PC-3 (cell line): ENCODE results near the gene PIGL. TPM values are rescaled to one million over a fixed set of nuclear protein-coding genes. Genes with fewer than 3 reads are reported as not detected.

Experiments
- ATAC-seq: fragments of 200-7000 bp; cut with Tn5 transposase; 2 replicates; pipeline ENCODE4 v1.9.1; 2020; ENCODE audit warnings: mild to moderate bottlenecking, moderate library complexity
- BruUV-seq: library from RNA; stranded (reverse); fragments of 400-500 nt; replicated peaks from 2 replicates; lab custom pipeline; 2021; lab: Mats Ljungman, UMichigan
- CTCF ChIA-PET: fragments of 300-600 bp; sonication (Branson Sonifier 250); formaldehyde crosslinking; loops from one replicate; lab custom pipeline; 2022; ENCODE audit warnings: antibody characterized with exemption; lab: Charles Lee
- POLR2A ChIA-PET: fragments of 300-600 bp; sonication (Branson Sonifier 250); formaldehyde crosslinking; loops from one replicate; lab custom pipeline; 2022; ENCODE audit warnings: antibody characterized with exemption; ENCODE audit not compliant: unreplicated experiment; lab: Charles Lee
- DNase-seq: peaks from one replicate; pipeline ENCODE4 v3.0.0-alpha.2; 2015
- H2AFZ ChIP-seq: fragments of 300-600 bp; sonication (generic); 2 replicates; pipeline ENCODE4 v1.6.0; 2016; ENCODE audit warnings: antibody characterized with exemption, low read length
- H3F3A ChIP-seq: fragments of 300-600 bp; sonication (generic); one replicate; pipeline ENCODE4 v1.6.0; 2017; ENCODE audit warnings: antibody characterized with exemption, low read length, control low read depth, mild to moderate bottlenecking; ENCODE audit not compliant: unreplicated experiment
- H3K27ac ChIP-seq: fragments of 300-600 bp; sonication (generic); 2 replicates; pipeline ENCODE4 v1.5.1; 2016; ENCODE audit warnings: mild to moderate bottlenecking, low read length
- H3K27me3 ChIP-seq: fragments of 300-600 bp; sonication (generic); 2 replicates; pipeline ENCODE4 v1.6.1; 2016; ENCODE audit warnings: low read length, mixed read lengths
- H3K36me3 ChIP-seq: fragments of 300-600 bp; sonication (generic); 2 replicates; pipeline ENCODE4 v1.6.1; 2016; ENCODE audit warnings: low read depth, mixed run types, low read length, mixed read lengths
- H3K4me1 ChIP-seq: fragments of 300-600 bp; sonication (generic); 2 replicates; pipeline ENCODE4 v1.5.1; 2016; ENCODE audit warnings: low read length; ENCODE audit not compliant: insufficient read depth
- H3K4me2 ChIP-seq: fragments of 300-600 bp; sonication (generic); 2 replicates; pipeline ENCODE4 v1.6.0; 2016; ENCODE audit warnings: low read length
- H3K4me3 ChIP-seq: fragments of 300-600 bp; sonication (generic); 2 replicates; pipeline ENCODE4 v1.5.1; 2016; ENCODE audit warnings: mild to moderate bottlenecking, low read length, mixed read lengths
- H3K79me2 ChIP-seq: fragments of 300-600 bp; sonication (generic); 2 replicates; pipeline ENCODE4 v1.6.1; 2017; ENCODE audit warnings: low read length, mixed read lengths
- H3K9ac ChIP-seq: fragments of 300-600 bp; sonication (generic); 2 replicates; pipeline ENCODE4 v1.6.0; 2016; ENCODE audit warnings: mild to moderate bottlenecking, low read length
- H3K9me2 ChIP-seq: fragments of 300-600 bp; sonication (generic); replicated peaks from 2 replicates; pipeline ENCODE4 v1.6.1; 2016; ENCODE audit warnings: mixed run types, low read length, mixed read lengths
- H3K9me3 ChIP-seq: fragments of 300-600 bp; sonication (generic); 2 replicates; pipeline ENCODE4 v1.6.1; 2016; ENCODE audit warnings: low read length, mixed read lengths
- H4K20me1 ChIP-seq: fragments of 300-600 bp; sonication (generic); 2 replicates; pipeline ENCODE4 v1.6.1; 2016; ENCODE audit warnings: low read length, mixed read lengths
- CTCF ChIP-seq: fragments of 300-600 bp; sonication (generic); conservative IDR thresholded peaks from 2 replicates; pipeline ENCODE4 v1.5.1; 2017; ENCODE audit warnings: antibody characterized with exemption, low read depth, mild to moderate bottlenecking, low read length
- EZH2 ChIP-seq: fragments of 300-600 bp; sonication (generic); IDR thresholded peaks from one replicate; pipeline ENCODE4 v1.6.1; 2017; ENCODE audit warnings: antibody characterized with exemption, mild to moderate bottlenecking, low read length; ENCODE audit not compliant: unreplicated experiment
- EZH2phosphoT487 ChIP-seq: fragments of 300-600 bp; sonication (generic); IDR thresholded peaks from 2 replicates; pipeline ENCODE4 v1.6.1; 2018; ENCODE audit warnings: mild to moderate bottlenecking, antibody characterized with exemption, low read length, borderline replicate concordance
- intact Hi-C: fragments of 100-400 bp; cut with micrococcal nuclease; formaldehyde crosslinking; loops from 2 replicates; pipeline ENCODE4 v1.9.0; 2023
- total RNA-seq: library from RNA; depleted of rRNA; stranded (reverse); fragments of >200 nt; gene quantifications from 2 replicates; pipeline ENCODE4 v1.2.3, GENCODE V29; 2014

The PIGL gene
- total RNA-seq, 1 experiment from 2014 or later = 37.4 TPM

- CTCF ChIA-PET = no interaction called here
Measured at GRCh38 chr17:16251043-16251442, 34.0 kb downstream of the PIGL start.

GRCh38 chr17:16251556-16251955 lies 34.5 kb downstream of the PIGL start:
- intact Hi-C loops = no loop called here
- H3K9ac ChIP-seq = no peak overlapping the region
- no peaks in the 10 kb centered on the region for H3K27me3 ChIP-seq
- ATAC-seq (no peak), DNase-seq (no peak)
- H2AFZ ChIP-seq = no peak overlapping the region
- POLR2A ChIA-PET = no interaction called here
- BruUV-seq = no TSS peak
- TF ChIP-seq EZH2 (no peak), EZH2phosphoT487 (no peak), CTCF (no peak)
- H3K9me3 ChIP-seq = no peaks in the 10 kb centered on the region
- no peak overlapping the region for H3K27ac ChIP-seq
- no peaks in the 10 kb centered on the region for H3K36me3 ChIP-seq
- no peak overlapping the region for H3K4me3 ChIP-seq
- H3K4me1 ChIP-seq = no peaks in the 10 kb centered on the region
- no peaks in the 10 kb centered on the region for H3F3A ChIP-seq
- CTCF ChIA-PET = no interaction called here
- no peaks in the 10 kb centered on the region for H4K20me1 ChIP-seq
- no peaks in the 10 kb centered on the region for H3K79me2 ChIP-seq
- no peaks in the 10 kb centered on the region for H3K9me2 ChIP-seq
- no peak overlapping the region for H3K4me2 ChIP-seq

More at GRCh38 chr17:16251043-16251442, 34.0 kb downstream of the PIGL start:
- DNase-seq (no peak), ATAC-seq (no peak)
- Histone ChIP-seq H3K79me2 (no peaks in the 10 kb centered on the region), H3K4me3 (no peak overlapping the region), H3K9me2 (no peaks in the 10 kb centered on the region), H3K27ac (no peak overlapping the region), H3F3A (no peaks in the 10 kb centered on the region), H3K9me3 (no peaks in the 10 kb centered on the region), H2AFZ (no peak overlapping the region), H3K36me3 (no peaks in the 10 kb centered on the region), H3K4me2 (no peak overlapping the region), H3K9ac (no peak overlapping the region), H3K4me1 (no peaks in the 10 kb centered on the region), H3K27me3 (no peaks in the 10 kb centered on the region), H4K20me1 (no peaks in the 10 kb centered on the region)
- intact Hi-C loops = no loop called here
- BruUV-seq = no TSS peak
- TF ChIP-seq EZH2 (no peak), CTCF (no peak), EZH2phosphoT487 (no peak)
- POLR2A ChIA-PET = no interaction called here

GRCh38 chr17:16254773-16255400 lies 37.9 kb downstream of the PIGL start:
- no TSS peak for BruUV-seq
- Histone ChIP-seq H4K20me1 (no peaks in the 10 kb centered on the region), H3K4me1 (no peaks in the 10 kb centered on the region), H3K4me3 (no peak overlapping the region), H3K27ac (no peak overlapping the region), H2AFZ (no peak overlapping the region), H3K9me3 (no peaks in the 10 kb centered on the region), H3K27me3 (no peaks in the 10 kb centered on the region), H3K9me2 (no peaks in the 10 kb centered on the region), H3K36me3 (no peaks in the 10 kb centered on the region), H3K79me2 (no peaks in the 10 kb centered on the region), H3K9ac (no peak overlapping the region), H3K4me2 (no peak overlapping the region), H3F3A (no peaks in the 10 kb centered on the region)
- intact Hi-C loops = no loop called here
- TF ChIP-seq EZH2 = no peak
- TF ChIP-seq CTCF = no peak
- TF ChIP-seq EZH2phosphoT487 = no peak
- ChIA-PET CTCF (no interaction called here), POLR2A (no interaction called here)
- no peak for DNase-seq
- no peak for ATAC-seq
